ENCODE data around the gene UROD.

DNA sequence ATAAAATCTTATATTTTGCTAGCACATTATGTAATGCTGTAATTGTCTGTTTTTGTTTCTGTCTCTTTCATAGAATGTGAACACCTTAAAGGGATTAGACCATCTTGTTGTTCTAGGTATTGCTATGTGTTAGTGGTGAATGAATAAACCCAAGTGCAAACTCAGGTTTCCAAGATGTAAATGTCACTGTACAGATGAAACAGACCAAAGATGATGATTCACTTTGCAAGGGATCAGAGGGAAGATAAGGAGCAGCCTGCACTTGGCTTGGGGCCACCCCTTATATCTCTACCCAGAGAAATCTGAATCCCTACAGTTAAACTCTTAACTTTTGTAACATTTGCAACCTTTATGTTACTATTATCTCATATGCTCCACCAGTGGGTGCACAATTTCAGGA lies 25.4 kb downstream of the UROD start:
- no peak for TF ChIP-seq POLR2A (IDR thresholded peaks at IDR 0.05)
- TF ChIP-seq, protein P1, sequence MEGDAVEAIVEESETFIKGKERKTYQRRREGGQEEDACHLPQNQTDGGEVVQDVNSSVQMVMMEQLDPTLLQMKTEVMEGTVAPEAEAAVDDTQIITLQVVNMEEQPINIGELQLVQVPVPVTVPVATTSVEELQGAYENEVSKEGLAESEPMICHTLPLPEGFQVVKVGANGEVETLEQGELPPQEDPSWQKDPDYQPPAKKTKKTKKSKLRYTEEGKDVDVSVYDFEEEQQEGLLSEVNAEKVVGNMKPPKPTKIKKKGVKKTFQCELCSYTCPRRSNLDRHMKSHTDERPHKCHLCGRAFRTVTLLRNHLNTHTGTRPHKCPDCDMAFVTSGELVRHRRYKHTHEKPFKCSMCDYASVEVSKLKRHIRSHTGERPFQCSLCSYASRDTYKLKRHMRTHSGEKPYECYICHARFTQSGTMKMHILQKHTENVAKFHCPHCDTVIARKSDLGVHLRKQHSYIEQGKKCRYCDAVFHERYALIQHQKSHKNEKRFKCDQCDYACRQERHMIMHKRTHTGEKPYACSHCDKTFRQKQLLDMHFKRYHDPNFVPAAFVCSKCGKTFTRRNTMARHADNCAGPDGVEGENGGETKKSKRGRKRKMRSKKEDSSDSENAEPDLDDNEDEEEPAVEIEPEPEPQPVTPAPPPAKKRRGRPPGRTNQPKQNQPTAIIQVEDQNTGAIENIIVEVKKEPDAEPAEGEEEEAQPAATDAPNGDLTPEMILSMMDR (IDR thresholded peaks at IDR 0.05) = no peak
